ENCODE data around the gene NAT16.

DNA sequence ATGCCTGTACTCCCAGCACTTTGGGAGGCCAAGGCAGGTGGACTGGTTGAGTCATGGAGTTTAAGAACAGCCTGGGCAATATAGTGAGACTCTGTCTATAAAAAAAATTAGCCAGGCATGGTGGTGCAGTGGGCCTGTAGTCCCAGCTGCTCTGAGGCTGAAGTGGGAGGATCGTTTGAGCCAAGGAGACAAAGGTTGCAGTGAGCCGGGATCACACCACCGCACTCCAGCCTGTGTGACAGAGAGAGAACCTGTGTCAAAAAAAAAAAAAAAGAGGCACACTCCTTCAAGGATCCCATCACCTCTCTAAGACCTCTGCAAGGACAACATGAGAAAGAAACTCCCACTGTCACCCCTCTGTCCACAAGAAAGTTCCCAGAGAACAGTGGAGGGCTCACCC, 4.4 kb downstream of the NAT16 start:
- TF ChIP-seq, protein P1, sequence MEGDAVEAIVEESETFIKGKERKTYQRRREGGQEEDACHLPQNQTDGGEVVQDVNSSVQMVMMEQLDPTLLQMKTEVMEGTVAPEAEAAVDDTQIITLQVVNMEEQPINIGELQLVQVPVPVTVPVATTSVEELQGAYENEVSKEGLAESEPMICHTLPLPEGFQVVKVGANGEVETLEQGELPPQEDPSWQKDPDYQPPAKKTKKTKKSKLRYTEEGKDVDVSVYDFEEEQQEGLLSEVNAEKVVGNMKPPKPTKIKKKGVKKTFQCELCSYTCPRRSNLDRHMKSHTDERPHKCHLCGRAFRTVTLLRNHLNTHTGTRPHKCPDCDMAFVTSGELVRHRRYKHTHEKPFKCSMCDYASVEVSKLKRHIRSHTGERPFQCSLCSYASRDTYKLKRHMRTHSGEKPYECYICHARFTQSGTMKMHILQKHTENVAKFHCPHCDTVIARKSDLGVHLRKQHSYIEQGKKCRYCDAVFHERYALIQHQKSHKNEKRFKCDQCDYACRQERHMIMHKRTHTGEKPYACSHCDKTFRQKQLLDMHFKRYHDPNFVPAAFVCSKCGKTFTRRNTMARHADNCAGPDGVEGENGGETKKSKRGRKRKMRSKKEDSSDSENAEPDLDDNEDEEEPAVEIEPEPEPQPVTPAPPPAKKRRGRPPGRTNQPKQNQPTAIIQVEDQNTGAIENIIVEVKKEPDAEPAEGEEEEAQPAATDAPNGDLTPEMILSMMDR (IDR thresholded peaks at IDR 0.05), result no peak
- TF ChIP-seq POLR2A (IDR thresholded peaks at IDR 0.05), result no peak

Measured in gastroesophageal sphincter (tissue), 3 donors.